Fibroblast of lung (primary cell): ENCODE measurements around the gene KLHL42. TPM values are rescaled to one million over a fixed set of nuclear protein-coding genes. Genes with fewer than 3 reads are reported as not detected.
A peak's percentile ranks its signal among the peaks of the same experiment; 100 is the strongest.

Source experiments
- DNase-seq, 2 donors: peaks; one replicate each; pipeline versions ENCODE4 v3.0.0 to v3.0.0-alpha.2; 2010; ENCODE audit warnings: low read depth in 2 of 2
- H2AFZ ChIP-seq: 2 replicates; pipeline ENCODE4 v1.5.1; 2012; ENCODE audit warnings: low read length, control low read depth, inconsistent platforms
- H3K27ac ChIP-seq: 2 replicates; pipeline ENCODE4 v1.5.1; 2011; ENCODE audit warnings: low read length, control low read depth; ENCODE audit not compliant: insufficient read depth
- H3K27me3 ChIP-seq: 2 replicates; pipeline ENCODE4 v1.5.1; 2011; ENCODE audit warnings: mild to moderate bottlenecking, low read length; ENCODE audit not compliant: control insufficient read depth, insufficient read depth
- H3K36me3 ChIP-seq: 2 replicates; pipeline ENCODE4 v1.5.1; 2011; ENCODE audit warnings: low read length; ENCODE audit not compliant: control insufficient read depth, insufficient read depth
- H3K4me1 ChIP-seq: 2 replicates; pipeline ENCODE4 v1.5.1; 2011; ENCODE audit warnings: low read length; ENCODE audit not compliant: control insufficient read depth, insufficient read depth; ENCODE audit errors: extremely low read depth
- H3K4me2 ChIP-seq: 2 replicates; pipeline ENCODE4 v1.5.1; 2011; ENCODE audit warnings: low read length, control low read depth; ENCODE audit not compliant: insufficient read depth; ENCODE audit errors: extremely low read depth
- H3K4me3 ChIP-seq, 4 experiments: fragments of 200-600 bp in 1 of 4; sonication (generic) in 1 of 4; replicated peaks in 1 of 4; 2 replicates each; pipeline ENCODE4 v1.5.1; 2011 to 2016; ENCODE audit warnings: low read length in 4 of 4, low read depth in 3 of 4, mild to moderate bottlenecking in 3 of 4, control low read depth in 2 of 4, inconsistent platforms in 1 of 4, mixed read lengths in 1 of 4; ENCODE audit not compliant: insufficient read depth in 1 of 4; ENCODE audit errors: control extremely low read depth in 1 of 4
- H3K79me2 ChIP-seq: 2 replicates; pipeline ENCODE4 v1.5.1; 2012; ENCODE audit warnings: mild to moderate bottlenecking, low read length, inconsistent platforms; ENCODE audit not compliant: control insufficient read depth, insufficient read depth
- H3K9ac ChIP-seq: 2 replicates; pipeline ENCODE4 v1.5.1; 2011; ENCODE audit warnings: mild to moderate bottlenecking, low read length, control low read depth; ENCODE audit not compliant: insufficient read depth
- H3K9me3 ChIP-seq: 2 replicates; pipeline ENCODE4 v1.5.1; 2012; ENCODE audit warnings: low read depth, low read length; ENCODE audit not compliant: control insufficient read depth, insufficient read depth
- H4K20me1 ChIP-seq: 2 replicates; pipeline ENCODE4 v1.5.1; 2011; ENCODE audit warnings: low read length; ENCODE audit not compliant: control insufficient read depth, insufficient read depth; ENCODE audit errors: extremely low read depth
- EZH2 ChIP-seq: IDR thresholded peaks from 2 replicates; pipeline ENCODE4 v1.5.1; 2012; ENCODE audit warnings: low read length, control low read depth, mild to moderate bottlenecking; ENCODE audit errors: missing control alignments
- polyA plus RNA-seq, 2 donors: library from polyadenylated mRNA; depleted of rRNA in 1 of 2; stranded (reverse) in 1 of 2; unstranded in 1 of 2; fragments of >200 nt; gene quantifications; 2 replicates each; pipeline ENCODE4 v1.2.1, GENCODE V29; 2011 to 2012; ENCODE audit warnings: missing spikeins in 1 of 2
- total RNA-seq: library from RNA; depleted of rRNA; stranded (reverse); fragments of >200 nt; gene quantifications from 2 replicates; pipeline ENCODE4 v1.2.1, GENCODE V29; 2014
- TF ChIP-seq, protein P1 (sequence below), 2 donors: IDR thresholded peaks in 1 of 2; conservative IDR thresholded peaks in 1 of 2; 1 replicate in 1 of 2; 2 replicates in 1 of 2; pipeline ENCODE4 v1.5.1; 2011 to 2012; ENCODE audit warnings: low read length in 2 of 2, control low read depth in 1 of 2, inconsistent platforms in 1 of 2, low read depth in 1 of 2, mild to moderate bottlenecking in 1 of 2

Gene KLHL42
- total and polyA plus RNA-seq, 2 donors (not counting 1 experiment from before 2014, with no cell fraction given), result 16.6 to 25.3 TPM

DNA sequence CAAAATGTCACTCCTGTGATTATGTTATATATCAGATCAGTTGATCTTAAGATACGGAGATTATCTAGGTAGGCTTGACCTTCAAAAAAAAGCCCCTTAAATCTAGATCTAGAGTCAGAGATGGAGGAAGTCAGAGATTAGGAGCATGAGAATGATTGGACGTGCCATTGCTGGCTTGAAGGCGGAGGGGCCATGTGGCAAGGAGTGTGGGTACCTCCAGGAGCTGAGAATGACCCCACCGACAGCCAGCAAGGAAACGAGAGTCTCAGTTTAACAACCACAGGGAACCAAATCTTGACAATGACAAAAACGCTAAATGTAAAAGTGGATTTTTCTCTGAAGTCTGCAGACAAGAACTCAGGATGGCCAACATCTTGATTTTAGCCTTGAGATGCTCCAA lies 32.5 kb downstream of the KLHL42 start:
- Histone ChIP-seq H3K79me2 (no peaks in the 10 kb centered on the region), H3K36me3 (no peaks in the 10 kb centered on the region), H2AFZ (no peak overlapping the region), H3K27ac (no peak overlapping the region), H3K9me3 (no peaks in the 10 kb centered on the region), H3K4me1 (no peaks in the 10 kb centered on the region), H3K4me3 (no peak overlapping the region), H3K27me3 (peaks cover 2% of the 10 kb centered on the region), H3K4me2 (no peak overlapping the region), H3K9ac (no peak overlapping the region), H4K20me1 (no peaks in the 10 kb centered on the region)
- no peak for DNase-seq
- TF ChIP-seq, protein P1, sequence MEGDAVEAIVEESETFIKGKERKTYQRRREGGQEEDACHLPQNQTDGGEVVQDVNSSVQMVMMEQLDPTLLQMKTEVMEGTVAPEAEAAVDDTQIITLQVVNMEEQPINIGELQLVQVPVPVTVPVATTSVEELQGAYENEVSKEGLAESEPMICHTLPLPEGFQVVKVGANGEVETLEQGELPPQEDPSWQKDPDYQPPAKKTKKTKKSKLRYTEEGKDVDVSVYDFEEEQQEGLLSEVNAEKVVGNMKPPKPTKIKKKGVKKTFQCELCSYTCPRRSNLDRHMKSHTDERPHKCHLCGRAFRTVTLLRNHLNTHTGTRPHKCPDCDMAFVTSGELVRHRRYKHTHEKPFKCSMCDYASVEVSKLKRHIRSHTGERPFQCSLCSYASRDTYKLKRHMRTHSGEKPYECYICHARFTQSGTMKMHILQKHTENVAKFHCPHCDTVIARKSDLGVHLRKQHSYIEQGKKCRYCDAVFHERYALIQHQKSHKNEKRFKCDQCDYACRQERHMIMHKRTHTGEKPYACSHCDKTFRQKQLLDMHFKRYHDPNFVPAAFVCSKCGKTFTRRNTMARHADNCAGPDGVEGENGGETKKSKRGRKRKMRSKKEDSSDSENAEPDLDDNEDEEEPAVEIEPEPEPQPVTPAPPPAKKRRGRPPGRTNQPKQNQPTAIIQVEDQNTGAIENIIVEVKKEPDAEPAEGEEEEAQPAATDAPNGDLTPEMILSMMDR (conservative IDR thresholded peaks at IDR 0.05 in 1 of 2, IDR thresholded peaks at IDR 0.05 in 1 of 2; ENCODE audit: low read depth in 1 of 2, low read length in 2 of 2), result no peak
- TF ChIP-seq EZH2, result no peak

DNA sequence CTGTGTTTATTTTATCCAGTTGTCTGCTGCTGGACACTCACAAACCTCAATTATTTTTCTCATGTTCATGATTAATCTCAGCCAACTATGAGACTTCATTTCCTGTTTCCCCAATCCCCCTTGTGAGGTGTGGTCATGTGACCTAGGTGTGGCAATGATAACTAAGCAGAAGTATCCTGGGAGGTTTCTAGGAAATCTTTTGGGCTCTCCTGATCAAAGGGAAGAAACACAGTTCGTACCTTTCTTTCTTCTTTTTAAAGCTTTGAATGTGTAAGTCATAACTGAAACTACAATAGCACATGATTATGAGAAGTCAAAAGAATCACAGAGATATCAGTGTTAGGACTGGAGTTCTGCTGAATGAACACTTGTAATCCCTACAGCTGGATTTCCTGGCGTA lies 34.4 kb downstream of the KLHL42 start:
- H3K9ac ChIP-seq, result no peak overlapping the region
- no peak overlapping the region for H2AFZ ChIP-seq
- peak in 1 of 2 donors; percentile 7 for DNase-seq
- no peak overlapping the region for H3K4me2 ChIP-seq
- TF ChIP-seq EZH2, result no peak
- TF ChIP-seq, protein P1 (conservative IDR thresholded peaks at IDR 0.05 in 1 of 2, IDR thresholded peaks at IDR 0.05 in 1 of 2; ENCODE audit: low read depth in 1 of 2, low read length in 2 of 2), result no peak
- no peaks in the 10 kb centered on the region for H4K20me1 ChIP-seq
- H3K27ac ChIP-seq, result no peak overlapping the region
- no peak overlapping the region for H3K4me3 ChIP-seq
- no peaks in the 10 kb centered on the region for H3K4me1 ChIP-seq
- no peaks in the 10 kb centered on the region for H3K79me2 ChIP-seq
- no peaks in the 10 kb centered on the region for H3K9me3 ChIP-seq
- H3K27me3 ChIP-seq, result no peaks in the 10 kb centered on the region
- no peaks in the 10 kb centered on the region for H3K36me3 ChIP-seq

GRCh38 chr12:27814851-27815591 lies 35.0 kb downstream of the KLHL42 start:
- Histone ChIP-seq H3K36me3 (no peaks in the 10 kb centered on the region), H3K79me2 (no peaks in the 10 kb centered on the region), H3K4me1 (no peaks in the 10 kb centered on the region), H3K4me2 (no peak overlapping the region), H2AFZ (no peak overlapping the region), H4K20me1 (no peaks in the 10 kb centered on the region), H3K27me3 (no peaks in the 10 kb centered on the region), H3K27ac (no peak overlapping the region), H3K9ac (no peak overlapping the region), H3K4me3 (no peak overlapping the region), H3K9me3 (no peaks in the 10 kb centered on the region)
- DNase-seq, result peak; percentile 6 to 56
- TF ChIP-seq, protein P1 (conservative IDR thresholded peaks at IDR 0.05 in 1 of 2, IDR thresholded peaks at IDR 0.05 in 1 of 2; ENCODE audit: low read depth in 1 of 2, low read length in 2 of 2), result no peak
- TF ChIP-seq EZH2, result no peak
